COR-L47 (cell line): ENCODE results near the gene DPT.
A peak's percentile ranks its signal among the peaks of the same experiment; 100 is the strongest.

ENCODE experiments used
- DNase-seq: peaks from one replicate; lab custom pipeline; 2025; lab: John Stamatoyannopoulos, UW

DPT gene

DNA sequence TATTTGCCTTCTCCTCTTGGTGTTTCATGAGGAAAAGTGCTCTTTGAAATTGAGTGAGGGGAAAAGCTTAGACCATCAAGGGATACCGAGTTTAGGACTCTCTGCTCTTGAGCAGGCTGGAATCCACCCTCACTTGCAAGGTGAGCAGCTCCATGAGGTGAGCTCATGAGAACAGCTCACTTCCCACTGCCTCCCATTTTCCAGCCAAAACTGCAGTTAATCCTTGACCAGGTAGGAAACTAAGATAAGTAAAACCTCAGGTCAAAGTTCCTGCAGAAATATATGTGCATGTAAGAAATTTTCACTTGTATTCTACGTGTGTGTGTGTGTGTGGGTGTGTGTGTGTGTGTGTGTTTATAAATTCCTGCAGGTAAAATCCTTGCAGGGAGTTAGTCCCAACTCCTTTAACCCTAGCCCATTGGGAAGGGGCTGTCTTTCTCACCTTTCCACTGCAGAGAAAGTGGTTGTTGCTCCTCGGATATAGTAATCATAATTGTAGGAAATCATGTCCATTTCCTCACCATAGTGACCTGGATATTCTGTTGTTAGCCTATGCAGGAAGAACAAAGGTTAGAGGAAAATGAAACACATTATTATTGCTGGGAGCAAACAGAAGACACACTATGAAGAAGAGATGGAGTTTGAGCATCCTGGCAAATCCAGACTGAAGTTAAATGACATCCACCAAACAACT, 28.3 kb downstream of the DPT start:
- DNase-seq: no peak

DNA sequence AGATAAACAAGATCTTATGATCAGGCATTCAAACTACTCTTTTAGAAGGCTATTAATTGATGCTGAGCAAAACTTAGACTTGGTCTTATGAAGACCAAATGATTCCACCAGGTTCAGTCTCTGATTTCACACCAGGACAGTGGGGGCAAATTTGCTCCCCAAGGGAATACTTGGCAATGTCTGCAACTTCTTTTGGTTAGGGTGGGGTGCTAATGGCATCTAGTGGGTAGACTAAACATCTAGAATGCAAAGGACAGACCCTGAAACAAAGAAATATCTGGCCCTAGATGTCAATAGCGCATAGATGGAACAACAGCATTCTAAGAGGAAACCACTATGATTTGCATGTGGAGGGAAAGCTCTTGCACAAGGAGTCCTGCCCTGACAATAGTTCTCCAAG, 30.6 kb downstream of the DPT start:
- no peak for DNase-seq

DNA sequence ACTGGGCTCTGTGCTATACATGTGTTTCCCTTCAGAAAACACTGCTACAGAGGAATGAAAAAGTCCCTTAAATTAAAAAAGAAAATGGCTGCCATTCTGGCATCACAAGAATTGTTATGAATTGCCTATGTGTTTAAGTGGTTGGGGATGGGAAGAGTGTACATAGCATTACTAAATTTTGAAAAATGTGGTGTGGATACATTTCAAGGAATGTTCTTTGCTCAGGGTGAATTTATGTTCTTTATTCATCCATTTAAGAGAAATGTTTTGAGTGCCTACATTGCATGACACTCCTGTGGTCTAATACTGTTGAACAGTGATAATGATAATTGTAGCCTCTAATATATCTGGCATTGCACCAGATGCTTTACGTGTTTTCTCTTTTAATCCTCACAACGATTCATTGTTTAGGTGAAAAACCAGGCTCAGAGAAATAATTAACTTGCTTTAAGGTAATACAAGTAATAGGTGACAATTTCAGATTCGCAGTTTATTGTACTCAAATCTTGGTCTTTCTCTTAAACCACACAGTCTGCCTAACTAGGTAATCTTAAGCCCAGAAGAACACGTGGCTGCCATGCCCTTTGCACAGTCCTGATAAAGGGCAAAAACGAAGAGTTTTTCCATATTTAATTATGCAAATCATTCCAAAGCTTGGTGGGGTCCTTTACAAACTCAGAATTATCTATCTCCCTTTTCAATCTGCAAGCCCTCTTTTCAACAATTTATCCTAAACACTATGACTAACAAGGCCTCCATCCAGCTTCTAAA, 31.5 kb downstream of the DPT start:
- no peak for DNase-seq

DNA sequence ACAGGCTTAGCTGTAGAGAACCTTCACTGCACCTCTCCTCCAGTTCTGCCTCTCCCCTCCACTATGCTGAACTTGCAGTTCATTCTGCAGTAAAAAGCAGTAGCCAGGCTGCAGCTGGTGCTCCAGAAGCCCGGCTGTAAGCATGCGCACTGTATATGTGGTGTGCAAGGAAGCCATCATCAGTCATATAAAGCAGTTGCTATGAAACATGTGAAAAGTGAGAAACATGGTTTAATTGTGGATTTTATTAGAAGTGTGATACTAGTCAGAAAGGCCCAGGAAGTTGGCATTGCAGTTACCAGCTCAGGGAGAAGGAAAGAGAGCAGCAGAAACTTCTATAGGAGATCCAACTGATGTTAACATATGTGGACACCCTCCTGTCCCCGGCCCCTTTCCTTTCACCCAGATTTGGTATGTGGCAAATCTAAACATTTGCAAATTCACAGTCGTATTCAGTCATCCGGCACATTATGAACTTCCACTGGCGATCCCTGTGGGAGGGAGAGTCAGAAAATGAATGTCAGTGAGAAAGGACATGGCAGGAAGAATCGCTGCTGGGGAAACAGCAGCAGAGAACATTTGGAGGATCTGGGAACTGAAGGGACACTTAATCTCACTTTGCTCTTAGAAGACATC, 32.8 kb downstream of the DPT start:
- DNase-seq: no peak

DNA sequence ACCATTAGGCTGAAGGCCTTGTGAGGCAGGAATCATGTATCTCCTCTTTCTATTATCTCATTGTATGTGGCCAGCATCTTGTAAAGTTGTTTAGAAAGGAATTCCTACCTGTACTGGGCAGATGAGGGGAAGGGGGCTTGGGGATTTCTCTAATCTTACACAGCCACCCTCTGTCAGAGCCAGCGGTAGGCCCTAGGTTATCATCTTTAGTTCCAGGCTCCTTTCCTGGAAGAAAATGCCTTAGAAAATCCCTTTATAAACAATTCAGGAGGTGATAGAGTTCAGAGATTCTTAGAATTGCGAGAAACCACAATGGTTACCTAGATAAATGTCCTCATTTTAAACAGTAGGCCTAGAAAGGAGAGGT, 35.2 kb downstream of the DPT start:
- no peak for DNase-seq

DNA sequence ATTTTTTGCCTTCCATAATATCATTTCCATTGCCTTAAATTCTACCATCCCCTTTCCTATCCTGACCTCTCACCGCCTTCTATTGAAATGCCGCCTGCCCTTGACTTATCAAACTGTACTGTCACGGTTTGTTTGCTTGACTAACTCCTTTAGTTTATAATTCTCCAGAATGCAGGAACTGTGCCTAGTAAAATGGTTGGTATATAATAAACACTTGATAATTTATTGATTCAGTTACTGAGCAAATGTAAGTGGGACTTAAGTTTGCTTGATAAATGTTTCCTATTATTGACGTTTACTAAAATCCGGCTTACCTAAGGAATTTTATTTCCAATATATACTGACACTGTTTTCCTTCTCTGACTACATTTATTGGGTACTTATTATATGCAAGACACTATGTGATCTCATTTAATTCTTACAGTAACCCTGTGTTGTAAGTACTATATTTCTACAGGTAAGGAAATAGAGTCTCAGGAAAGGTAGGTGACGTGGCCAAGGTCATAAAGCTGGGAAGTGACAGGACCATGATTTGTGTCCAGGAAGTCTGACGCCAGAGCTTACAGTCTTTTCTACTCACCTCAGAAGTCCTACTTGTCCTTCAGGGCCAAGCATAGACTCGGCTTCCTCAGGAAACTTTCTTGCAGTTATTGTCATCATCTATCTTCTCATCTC, 35.7 kb downstream of the DPT start:
- DNase-seq: no peak

DNA sequence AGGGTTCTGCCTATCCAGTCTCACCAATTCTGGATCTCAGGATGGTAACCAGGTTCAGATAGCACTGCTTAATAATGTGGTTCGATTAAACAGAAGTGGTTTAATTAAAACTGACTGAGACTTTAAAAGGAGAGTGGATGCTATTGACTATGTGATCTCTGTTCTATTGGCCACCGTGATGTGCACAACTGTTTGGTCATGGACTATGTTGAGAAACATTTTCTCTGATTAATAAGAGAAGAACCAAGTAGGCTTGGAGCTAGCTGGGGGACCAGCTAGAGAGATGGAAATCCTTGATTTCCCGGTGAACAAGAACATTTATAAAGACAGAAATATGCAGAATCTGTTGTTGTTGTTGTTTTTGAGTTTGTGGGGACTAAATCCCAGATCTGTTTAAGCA, 36.5 kb downstream of the DPT start:
- no peak for DNase-seq

DNA sequence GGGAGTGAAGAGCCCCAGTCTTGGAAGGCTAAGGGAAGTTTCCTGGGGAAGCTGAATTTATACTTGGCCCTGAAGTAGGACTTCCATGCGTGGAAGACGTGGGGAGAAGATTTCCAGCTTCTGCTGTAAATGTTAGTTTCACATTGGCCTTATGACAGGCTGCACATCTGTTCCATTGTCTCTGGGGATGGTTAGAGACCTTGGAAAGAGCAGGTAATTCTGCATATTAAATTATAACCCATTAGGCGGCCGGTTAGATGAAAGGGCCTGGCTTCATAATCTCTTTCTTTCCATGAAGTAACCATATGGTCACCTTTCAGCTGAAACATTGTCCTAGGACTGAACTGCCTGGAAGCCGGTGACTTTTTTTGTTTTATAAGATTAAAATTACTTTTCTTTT, 37.5 kb downstream of the DPT start:
- DNase-seq: no peak

DNA sequence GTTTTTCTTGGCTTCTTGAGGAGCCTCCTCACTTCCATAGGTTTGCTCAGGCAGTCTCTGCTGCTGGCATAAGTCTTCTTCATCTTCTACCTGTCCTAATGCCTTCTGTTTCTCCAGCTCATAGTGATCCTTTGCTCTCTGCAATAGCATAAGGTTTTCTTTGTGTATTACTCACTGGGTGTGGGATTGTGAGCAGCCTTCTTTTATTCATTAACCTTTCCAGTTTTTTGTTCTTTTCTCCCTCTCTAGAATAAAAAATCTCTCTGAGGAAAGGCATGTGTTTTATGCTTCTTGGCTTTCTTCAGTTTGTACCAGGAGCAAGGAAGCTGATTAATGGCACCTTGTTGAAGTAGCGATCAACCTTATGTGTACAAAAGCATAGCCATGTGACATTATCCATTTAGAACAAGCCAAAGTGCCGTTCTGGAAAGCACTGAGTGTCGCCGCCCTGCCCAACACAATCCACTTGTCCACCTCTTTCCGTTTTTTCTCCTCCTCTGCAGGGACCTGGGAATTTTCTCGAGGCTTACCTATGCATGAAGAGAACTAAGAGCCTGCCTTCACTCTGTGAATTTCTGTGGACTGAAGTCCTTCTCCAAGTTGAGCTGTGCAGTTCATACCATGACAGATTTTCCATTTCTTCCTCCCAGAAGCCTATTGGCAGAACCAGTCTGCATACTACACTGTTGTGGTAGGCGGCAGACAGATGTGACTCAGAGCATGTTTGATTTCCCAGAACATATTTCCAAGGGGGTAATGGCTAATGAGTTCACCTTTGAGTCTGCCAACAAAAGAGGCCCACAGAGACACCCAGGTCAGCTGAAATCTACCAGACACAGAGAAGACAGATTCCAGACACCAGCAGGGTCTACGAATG, 39.0 kb downstream of the DPT start:
- DNase-seq: no peak

DNA sequence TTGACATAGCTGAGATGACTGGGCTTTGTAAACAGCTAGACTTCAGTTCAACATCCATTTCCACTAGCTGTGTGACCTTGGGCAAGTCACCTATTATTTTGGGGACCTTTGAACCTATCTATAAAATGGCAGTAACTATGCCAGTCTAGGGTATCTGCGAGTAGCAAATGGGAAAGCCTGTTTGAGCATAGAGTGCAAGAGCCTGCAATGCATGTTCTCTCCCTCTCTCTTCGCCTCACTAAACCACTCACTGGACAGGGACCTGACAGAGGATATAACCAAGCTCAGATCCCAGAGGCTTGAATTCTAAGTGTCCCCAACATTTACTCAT, 39.7 kb downstream of the DPT start:
- DNase-seq: no peak

DNA sequence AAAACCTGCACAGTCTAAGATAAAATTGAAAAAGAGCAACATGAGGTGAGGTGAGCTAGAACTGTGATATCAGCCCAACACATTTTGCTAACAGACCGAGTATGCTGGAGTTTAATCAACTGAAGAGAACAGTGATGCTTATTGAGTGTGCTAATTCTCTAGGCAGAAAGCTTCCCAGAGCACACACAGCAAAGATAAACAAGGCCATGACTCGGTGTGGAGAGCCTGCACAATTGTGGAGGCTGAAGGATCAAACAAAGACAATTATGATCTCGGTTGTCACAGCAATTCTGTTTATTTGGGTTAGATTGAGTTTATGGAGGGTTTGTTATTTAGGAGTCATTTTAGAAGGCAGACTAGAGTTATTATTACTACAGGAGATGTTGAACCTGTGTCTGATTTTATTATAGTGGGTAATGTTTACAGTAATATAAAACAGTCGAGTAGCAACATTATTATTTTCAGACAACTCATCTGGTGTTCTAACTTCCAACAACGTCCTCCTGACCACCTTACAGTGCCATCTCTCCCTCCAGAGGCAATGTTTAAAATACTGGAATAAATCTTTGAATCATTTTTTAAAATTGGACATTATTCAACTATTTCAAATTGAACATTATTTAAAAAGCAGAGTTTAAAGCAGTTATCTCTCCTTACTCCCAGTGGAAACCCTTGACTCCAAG, 40.2 kb downstream of the DPT start:
- DNase-seq: peak; percentile 25

DNA sequence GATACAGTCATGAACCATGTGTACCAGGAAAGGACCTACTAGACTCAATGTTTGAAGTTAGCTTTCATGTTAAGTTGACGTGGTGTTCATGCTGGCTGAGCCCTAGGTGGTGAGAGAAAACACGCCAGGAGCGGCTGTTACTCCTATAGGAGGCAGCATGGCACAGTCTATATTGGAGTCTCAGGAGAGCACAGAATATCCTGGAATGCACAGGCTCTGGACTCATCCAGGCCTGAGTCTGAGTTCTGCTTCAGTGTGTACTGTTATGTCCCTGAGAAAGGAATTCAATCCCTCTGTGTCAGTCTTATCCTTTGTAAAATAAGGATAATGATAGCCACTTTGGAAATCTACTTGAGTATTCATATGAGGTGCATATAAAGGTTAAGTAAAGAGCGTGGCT, 41.2 kb downstream of the DPT start:
- no peak for DNase-seq

DNA sequence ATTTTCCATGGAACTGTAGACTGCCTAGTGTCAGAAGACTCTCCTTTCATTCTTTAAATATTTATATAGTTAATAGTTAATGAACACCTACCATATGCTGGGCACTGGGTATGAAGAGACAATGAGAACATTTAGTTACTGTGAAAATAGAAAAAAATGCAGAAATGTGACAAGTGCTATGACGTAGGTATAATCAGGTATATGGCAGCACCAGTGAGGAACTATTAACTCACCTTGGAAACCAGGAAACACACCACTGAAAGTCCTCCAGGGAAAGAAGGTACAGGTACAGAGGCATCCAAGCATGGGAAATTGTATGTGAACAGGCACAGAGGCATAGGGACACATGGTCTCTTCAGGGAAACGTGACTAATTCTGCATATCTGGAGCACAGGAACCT, 42.3 kb downstream of the DPT start:
- no peak for DNase-seq

DNA sequence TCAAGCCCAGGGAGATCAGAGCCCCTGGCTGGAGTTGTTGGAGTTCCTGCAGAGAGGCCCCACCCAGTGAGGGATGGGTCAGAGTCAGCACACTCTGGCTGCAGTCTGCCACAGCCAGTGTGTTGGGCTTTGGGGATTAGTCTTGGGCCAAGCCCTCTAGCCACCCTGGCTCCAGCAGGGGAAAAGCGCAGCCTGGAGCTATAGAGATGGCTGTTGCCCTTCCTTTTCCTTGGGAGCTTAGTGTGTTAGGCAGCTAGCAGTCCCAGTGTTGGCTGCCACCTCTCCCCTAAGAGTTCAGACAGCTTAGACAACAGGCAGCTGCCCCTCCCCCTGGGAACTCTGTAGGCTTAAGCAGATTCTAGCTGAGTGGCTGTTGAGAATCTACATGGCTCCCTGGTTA, 45.1 kb downstream of the DPT start:
- no peak for DNase-seq

DNA sequence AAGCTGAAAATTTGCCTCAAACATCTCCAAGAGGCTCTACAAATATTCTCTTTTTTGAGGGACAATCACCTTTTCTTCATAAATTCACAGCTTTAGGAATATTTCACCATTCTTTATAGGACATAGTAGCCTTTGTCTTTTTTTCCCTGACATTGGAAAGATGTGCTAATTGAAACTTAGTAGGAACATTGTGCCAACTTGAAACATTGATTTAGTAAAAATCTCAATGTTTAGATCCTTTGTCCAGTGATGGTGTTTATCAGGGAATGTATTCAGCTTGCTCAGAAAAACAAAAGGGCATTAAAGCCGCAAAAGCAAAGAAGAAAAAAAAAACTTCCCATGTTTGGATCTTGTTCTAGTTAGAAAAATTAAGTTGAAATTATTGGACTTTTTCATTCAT, 52.1 kb downstream of the DPT start:
- DNase-seq: no peak

DNA sequence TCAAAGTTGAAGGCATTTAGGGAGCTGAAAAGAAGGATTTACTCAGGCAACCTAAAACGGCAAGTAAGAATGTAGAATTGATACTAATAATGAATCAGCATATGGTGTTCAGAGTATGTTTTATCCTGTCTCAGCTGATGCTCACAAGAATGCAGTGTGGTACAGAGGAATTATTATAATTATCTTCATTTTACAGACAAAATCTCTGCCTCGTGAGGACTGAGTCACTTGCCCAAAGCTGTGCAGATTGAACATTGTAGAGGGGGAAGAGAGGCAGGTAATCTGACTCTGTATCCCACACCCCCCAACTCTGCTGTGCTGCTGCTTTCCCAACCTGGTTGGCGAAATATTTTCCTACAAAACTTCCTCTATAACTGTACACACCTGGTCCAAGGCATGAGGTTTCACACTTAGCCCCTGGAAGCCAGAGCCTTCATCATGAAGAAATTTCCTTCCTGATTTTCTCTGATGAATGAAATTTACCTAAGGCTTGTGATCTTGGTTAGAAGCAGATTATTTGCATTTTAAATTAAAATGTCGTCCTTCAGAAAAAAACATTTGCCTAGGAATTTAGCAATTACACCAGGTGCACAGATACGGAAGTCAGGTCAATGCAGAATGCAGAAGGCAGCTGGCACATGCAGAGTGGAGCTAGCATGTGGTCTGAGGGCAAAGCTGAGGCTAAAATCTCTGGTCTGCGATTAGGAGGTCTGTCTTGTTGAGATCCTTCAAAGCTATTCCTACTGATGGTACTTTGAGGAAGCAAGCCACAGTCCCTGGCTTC, 52.8 kb downstream of the DPT start:
- no peak for DNase-seq

DNA sequence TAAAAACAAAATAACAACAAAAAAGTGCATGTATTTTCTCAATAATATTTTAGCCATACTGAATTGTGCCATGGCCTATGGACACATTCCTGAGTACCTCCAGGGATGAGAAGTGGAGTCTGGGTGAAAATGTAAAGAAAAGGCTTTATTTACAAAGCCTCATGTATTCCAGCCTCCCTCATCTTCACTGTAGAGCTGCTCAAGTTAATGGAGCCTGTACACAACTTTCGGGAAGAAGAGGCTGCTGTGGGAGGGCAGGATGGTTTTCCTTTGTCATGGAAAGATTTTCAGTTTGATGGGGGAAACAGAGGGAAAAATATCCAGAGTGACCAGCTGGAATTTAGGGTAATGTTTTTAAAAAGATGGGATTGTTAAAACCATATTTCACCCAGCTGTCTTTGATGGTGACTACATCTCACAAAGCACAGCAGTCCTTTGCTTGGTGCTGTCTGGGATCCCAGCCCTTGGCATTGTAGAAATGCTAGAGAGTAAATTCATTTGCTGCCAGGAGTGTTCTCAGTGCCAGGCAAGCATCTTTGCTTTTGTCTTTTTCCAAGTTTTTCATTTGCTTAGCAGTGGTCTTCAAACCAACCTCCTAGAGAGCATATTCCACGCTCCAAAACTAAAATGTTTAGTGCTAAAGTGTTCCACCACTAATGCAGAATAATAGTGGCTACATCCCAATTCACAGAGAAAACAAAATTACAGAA, 54.9 kb downstream of the DPT start:
- DNase-seq: no peak

DNA sequence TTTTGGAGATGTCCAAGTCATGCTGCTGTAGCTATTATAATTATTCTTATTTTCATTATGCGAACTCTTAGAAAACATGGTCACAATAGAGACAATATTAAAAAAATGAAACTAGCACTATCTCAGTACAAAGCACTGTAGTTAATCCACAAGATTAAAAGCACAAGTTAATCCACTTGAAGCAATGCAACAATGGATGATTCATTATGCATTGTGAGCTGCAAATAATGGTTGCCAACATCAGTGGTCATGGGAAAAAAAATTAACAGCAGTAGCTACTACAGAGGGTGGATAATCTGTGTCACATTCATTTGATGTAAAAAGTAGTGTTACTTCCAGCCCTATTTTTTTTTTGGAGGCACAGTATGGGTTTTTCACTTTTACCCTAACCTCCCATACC, 56.7 kb downstream of the DPT start:
- DNase-seq: no peak

DNA sequence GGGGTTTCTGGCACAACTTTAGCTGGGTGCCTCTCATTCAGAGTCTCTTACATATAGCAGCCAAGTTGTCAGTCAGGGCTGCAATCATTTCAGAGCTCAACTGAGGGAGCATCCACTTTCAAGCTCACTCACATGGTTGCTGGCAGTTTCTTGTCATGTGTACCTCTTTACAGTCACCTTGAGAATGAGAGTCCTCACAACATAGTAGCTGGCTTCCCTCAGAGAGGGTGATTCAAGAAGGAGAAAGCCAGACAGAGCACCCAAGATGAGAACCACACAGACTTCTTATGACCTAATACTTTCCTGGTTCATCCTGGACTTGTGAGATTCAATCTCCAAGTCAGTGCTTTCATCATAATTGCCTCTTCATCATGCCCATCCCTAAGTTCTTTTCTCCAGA, 57.2 kb downstream of the DPT start:
- DNase-seq: no peak

DNA sequence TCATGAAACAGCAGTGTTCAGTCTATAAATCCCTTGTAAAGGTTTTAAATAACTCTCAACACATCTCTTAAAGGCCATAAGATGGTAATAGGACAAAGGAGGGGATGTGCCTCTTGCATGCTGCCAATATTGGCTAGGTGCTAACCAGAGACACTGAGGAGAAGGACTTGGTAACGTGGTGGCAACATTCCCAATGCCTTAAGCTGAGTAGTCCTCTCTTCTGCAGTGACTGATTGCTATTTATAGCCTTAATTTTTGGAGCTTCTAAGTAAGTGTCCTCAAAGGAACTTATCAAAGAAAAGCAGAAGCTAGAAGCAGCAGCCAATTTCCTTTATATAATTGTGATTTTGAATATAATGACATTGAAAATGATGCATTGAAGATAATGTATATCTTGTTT, 63.0 kb downstream of the DPT start:
- no peak for DNase-seq
